GM23338 (cell line): ENCODE results near the gene SSBP2. TPM values are rescaled to one million over a fixed set of nuclear protein-coding genes. Genes with fewer than 3 reads are reported as not detected.

Experiments used
- ATAC-seq: fragments of 200-7000 bp; cut with Tn5 transposase; 3 replicates; pipeline ENCODE4 v1.9.1; 2020
- DNase-seq: peaks from one replicate; pipeline ENCODE4 v3.0.0-alpha.2; 2015; ENCODE audit warnings: low spot score
- H2AFZ ChIP-seq: fragments of 200-600 bp; sonication (generic); 2 replicates; pipeline ENCODE4 v1.8.0; 2016; ENCODE audit warnings: antibody characterized with exemption, mild to moderate bottlenecking, moderate library complexity
- H3F3A ChIP-seq: fragments of 200-600 bp; sonication (generic); replicated peaks from 2 replicates; pipeline ENCODE4 v1.8.0; 2017; ENCODE audit warnings: antibody characterized with exemption, mixed run types, low read depth
- H3K27ac ChIP-seq: fragments of 200-600 bp; sonication (generic); 2 replicates; pipeline ENCODE4 v1.6.1; 2016; ENCODE audit warnings: low read depth
- H3K27me3 ChIP-seq: fragments of 200-600 bp; sonication (generic); 2 replicates; pipeline ENCODE4 v1.8.0; 2016; ENCODE audit warnings: mild to moderate bottlenecking, mixed run types, moderate library complexity; ENCODE audit not compliant: insufficient read depth
- H3K36me3 ChIP-seq: fragments of 200-600 bp; sonication (generic); 2 replicates; pipeline ENCODE4 v1.8.0; 2016; ENCODE audit warnings: mild to moderate bottlenecking; ENCODE audit not compliant: insufficient read depth
- H3K4me1 ChIP-seq: fragments of 200-600 bp; sonication (generic); 2 replicates; pipeline ENCODE4 v1.8.0; 2016; ENCODE audit warnings: mild to moderate bottlenecking, moderate library complexity; ENCODE audit not compliant: insufficient read depth
- H3K4me2 ChIP-seq: fragments of 200-600 bp; sonication (generic); 2 replicates; pipeline ENCODE4 v1.7.1; 2017; ENCODE audit warnings: mixed run types
- H3K4me3 ChIP-seq: fragments of 200-600 bp; sonication (generic); 2 replicates; pipeline ENCODE4 v1.6.1; 2016; ENCODE audit warnings: mixed run types
- H3K79me2 ChIP-seq: fragments of 200-600 bp; sonication (generic); replicated peaks from 2 replicates; pipeline ENCODE4 v1.8.0; 2017; ENCODE audit warnings: mild to moderate bottlenecking; ENCODE audit not compliant: insufficient read depth
- H3K9me2 ChIP-seq: fragments of 200-600 bp; sonication (generic); 2 replicates; pipeline ENCODE4 v1.8.0; 2017; ENCODE audit not compliant: insufficient read depth
- H4K20me1 ChIP-seq: fragments of 200-600 bp; sonication (generic); replicated peaks from 2 replicates; pipeline ENCODE4 v1.8.0; 2017; ENCODE audit warnings: mild to moderate bottlenecking; ENCODE audit not compliant: insufficient read depth
- H3K27ac Mint-ChIP-seq: 2 replicates; pipeline ENCODE4 v1.8.0; 2020; ENCODE audit warnings: inconsistent platforms, mild to moderate bottlenecking, moderate library complexity, mixed read lengths
- H3K27me3 Mint-ChIP-seq: 3 replicates; pipeline ENCODE4 v1.8.0; 2022; ENCODE audit warnings: low read depth, mild to moderate bottlenecking, moderate library complexity, mixed read lengths, inconsistent platforms; ENCODE audit not compliant: insufficient read depth, poor library complexity
- H3K36me3 Mint-ChIP-seq: 3 replicates; pipeline ENCODE4 v1.8.0; 2021; ENCODE audit warnings: low read depth, mild to moderate bottlenecking, inconsistent platforms, moderate library complexity, mixed read lengths
- H3K4me1 Mint-ChIP-seq: 3 replicates; pipeline ENCODE4 v1.8.0; 2020; ENCODE audit warnings: mild to moderate bottlenecking, inconsistent platforms, mixed read lengths
- H3K4me3 Mint-ChIP-seq: 3 replicates; pipeline ENCODE4 v1.8.0; 2021; ENCODE audit warnings: moderate library complexity, mild to moderate bottlenecking, inconsistent platforms, mixed read lengths
- H3K9me3 Mint-ChIP-seq: 3 replicates; pipeline ENCODE4 v1.8.0; 2020; ENCODE audit warnings: moderate library complexity, mild to moderate bottlenecking, inconsistent platforms, mixed read lengths
- CREB1 ChIP-seq: fragments of 250-450 bp; sonication (Bioruptor Pico); IDR thresholded peaks from 2 replicates; pipeline ENCODE4 v1.5.0; 2020; ENCODE audit warnings: low read depth, mild to moderate bottlenecking, moderate library complexity
- CTCF ChIP-seq, 2 experiments: fragments of 200-600 bp in 1 of 2; sonication (generic) in 1 of 2; conservative IDR thresholded peaks; 2 replicates each; pipeline versions ENCODE4 v1.5.1 to v1.6.1; 2016 to 2017; ENCODE audit warnings: antibody characterized with exemption in 2 of 2, low read depth in 2 of 2, mild to moderate bottlenecking in 2 of 2, moderate library complexity in 1 of 2
- ETS1 ChIP-seq: IDR thresholded peaks from 2 replicates; pipeline ENCODE4 v1.6.1; 2016; ENCODE audit warnings: antibody characterized with exemption
- EZH2 ChIP-seq: fragments of 200-600 bp; sonication (generic); IDR thresholded peaks from one replicate; pipeline ENCODE4 v1.8.0; 2017; ENCODE audit warnings: antibody characterized with exemption, mild to moderate bottlenecking, low read depth; ENCODE audit not compliant: unreplicated experiment
- EZH2phosphoT487 ChIP-seq: fragments of 200-600 bp; sonication (generic); IDR thresholded peaks from one replicate; pipeline ENCODE4 v1.8.1; 2018; ENCODE audit warnings: antibody characterized with exemption; ENCODE audit not compliant: unreplicated experiment
- JUNB ChIP-seq: IDR thresholded peaks from one replicate; pipeline ENCODE4 v1.6.1; 2016; ENCODE audit warnings: antibody characterized with exemption; ENCODE audit not compliant: unreplicated experiment
- NANOG ChIP-seq: IDR thresholded peaks from 2 replicates; pipeline ENCODE4 v1.6.1; 2016; ENCODE audit warnings: antibody characterized with exemption, borderline replicate concordance
- POLR2AphosphoS5 ChIP-seq: IDR thresholded peaks from 2 replicates; pipeline ENCODE4 v1.6.1; 2016; ENCODE audit warnings: antibody characterized with exemption, low read depth
- STAT1 ChIP-seq: IDR thresholded peaks from one replicate; pipeline ENCODE4 v1.6.1; 2016; ENCODE audit warnings: antibody characterized with exemption; ENCODE audit not compliant: unreplicated experiment
- ZNF114 ChIP-seq: fragments of 250-450 bp; sonication (Bioruptor Pico); IDR thresholded peaks from 2 replicates; pipeline ENCODE4 v1.5.0; 2020; ENCODE audit warnings: mild to moderate bottlenecking, moderate library complexity
- ZNF331 ChIP-seq: fragments of 250-450 bp; sonication (Bioruptor Pico); IDR thresholded peaks from 2 replicates; pipeline ENCODE4 v1.5.0; 2020; ENCODE audit warnings: low read depth, mild to moderate bottlenecking, moderate library complexity
- polyA plus RNA-seq: library from polyadenylated mRNA; unstranded; fragments of >200 nt; fragmentation: Nextera tagmentation; extraction: Ambion mirVana; gene quantifications from 2 replicates; pipeline ENCODE4 v1.2.1, GENCODE V29; 2016
- total RNA-seq: library from RNA; depleted of rRNA; stranded (reverse); fragments of >200 nt; shearing (Covaris generic); gene quantifications from 2 replicates; pipeline ENCODE4 v1.2.3, GENCODE V29; 2014
- TF ChIP-seq, protein P1 (sequence below): IDR thresholded peaks from one replicate; pipeline ENCODE4 v1.6.1; 2018; ENCODE audit warnings: antibody characterized with exemption; ENCODE audit not compliant: unreplicated experiment

Gene SSBP2
- total and polyA plus RNA-seq, 2 experiments from 2014 or later, result 21.5 to 24.7 TPM

- no peaks in the 10 kb centered on the region for H3K27me3 ChIP-seq
- no peak overlapping the region for H3K4me3 ChIP-seq
- peaks cover 2% of the 10 kb centered on the region for H3K27me3 Mint-ChIP-seq
- H3K79me2 ChIP-seq, result no peaks in the 10 kb centered on the region
- H3K4me1 Mint-ChIP-seq, result peaks cover 20% of the 10 kb centered on the region
- no peak overlapping the region for H3K4me3 Mint-ChIP-seq
- no peaks in the 10 kb centered on the region for H3K36me3 ChIP-seq
- no peaks in the 10 kb centered on the region for H3K36me3 Mint-ChIP-seq
- peaks cover 25% of the 10 kb centered on the region for H3K4me1 ChIP-seq
- ATAC-seq (no peak), DNase-seq (no peak)
- no peaks in the 10 kb centered on the region; the same call in 2 of the 3 replicates for H3K9me3 Mint-ChIP-seq
- no peak overlapping the region for H3K27ac Mint-ChIP-seq
- H3K9me2 ChIP-seq, result no peaks in the 10 kb centered on the region
- H2AFZ ChIP-seq, result no peak overlapping the region
- H3F3A ChIP-seq, result no peaks in the 10 kb centered on the region
- TF ChIP-seq EZH2, result no peak
- no peak for TF ChIP-seq CREB1
- TF ChIP-seq, protein P1, sequence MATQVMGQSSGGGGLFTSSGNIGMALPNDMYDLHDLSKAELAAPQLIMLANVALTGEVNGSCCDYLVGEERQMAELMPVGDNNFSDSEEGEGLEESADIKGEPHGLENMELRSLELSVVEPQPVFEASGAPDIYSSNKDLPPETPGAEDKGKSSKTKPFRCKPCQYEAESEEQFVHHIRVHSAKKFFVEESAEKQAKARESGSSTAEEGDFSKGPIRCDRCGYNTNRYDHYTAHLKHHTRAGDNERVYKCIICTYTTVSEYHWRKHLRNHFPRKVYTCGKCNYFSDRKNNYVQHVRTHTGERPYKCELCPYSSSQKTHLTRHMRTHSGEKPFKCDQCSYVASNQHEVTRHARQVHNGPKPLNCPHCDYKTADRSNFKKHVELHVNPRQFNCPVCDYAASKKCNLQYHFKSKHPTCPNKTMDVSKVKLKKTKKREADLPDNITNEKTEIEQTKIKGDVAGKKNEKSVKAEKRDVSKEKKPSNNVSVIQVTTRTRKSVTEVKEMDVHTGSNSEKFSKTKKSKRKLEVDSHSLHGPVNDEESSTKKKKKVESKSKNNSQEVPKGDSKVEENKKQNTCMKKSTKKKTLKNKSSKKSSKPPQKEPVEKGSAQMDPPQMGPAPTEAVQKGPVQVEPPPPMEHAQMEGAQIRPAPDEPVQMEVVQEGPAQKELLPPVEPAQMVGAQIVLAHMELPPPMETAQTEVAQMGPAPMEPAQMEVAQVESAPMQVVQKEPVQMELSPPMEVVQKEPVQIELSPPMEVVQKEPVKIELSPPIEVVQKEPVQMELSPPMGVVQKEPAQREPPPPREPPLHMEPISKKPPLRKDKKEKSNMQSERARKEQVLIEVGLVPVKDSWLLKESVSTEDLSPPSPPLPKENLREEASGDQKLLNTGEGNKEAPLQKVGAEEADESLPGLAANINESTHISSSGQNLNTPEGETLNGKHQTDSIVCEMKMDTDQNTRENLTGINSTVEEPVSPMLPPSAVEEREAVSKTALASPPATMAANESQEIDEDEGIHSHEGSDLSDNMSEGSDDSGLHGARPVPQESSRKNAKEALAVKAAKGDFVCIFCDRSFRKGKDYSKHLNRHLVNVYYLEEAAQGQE, result no peak
- TF ChIP-seq ZNF331 (CRISPR knock-in tag), result no peak
- TF ChIP-seq NANOG, result no peak
- no peak for TF ChIP-seq ETS1
- no peak for TF ChIP-seq EZH2phosphoT487
- no peak overlapping the region for H3K4me2 ChIP-seq
- no peaks in the 10 kb centered on the region for H4K20me1 ChIP-seq
- H3K27ac ChIP-seq, result no peak overlapping the region
Measured at GRCh38 chr5:81761270-81761669, 10.4 kb upstream of the SSBP2 start.

GRCh38 chr5:81760521-81760920 is 9.6 kb upstream of the SSBP2 start:
- no peak overlapping the region for H3K4me3 ChIP-seq
- DNase-seq (no peak), ATAC-seq (no peak)
- H4K20me1 ChIP-seq, result no peaks in the 10 kb centered on the region
- Mint-ChIP-seq H3K4me1 (peaks cover 28% of the 10 kb centered on the region), H3K27ac (no peak overlapping the region), H3K36me3 (no peaks in the 10 kb centered on the region), H3K27me3 (peaks cover 2% of the 10 kb centered on the region), H3K9me3 (no peaks in the 10 kb centered on the region; the same call in 2 of the 3 replicates), H3K4me3 (no peak overlapping the region)
- H3K4me2 ChIP-seq, result no peak overlapping the region
- peaks cover 32% of the 10 kb centered on the region for H3K4me1 ChIP-seq
- H2AFZ ChIP-seq, result no peak overlapping the region
- no peak overlapping the region for H3K27ac ChIP-seq
- H3F3A ChIP-seq, result no peaks in the 10 kb centered on the region
- no peaks in the 10 kb centered on the region for H3K27me3 ChIP-seq
- H3K36me3 ChIP-seq, result no peaks in the 10 kb centered on the region
- H3K9me2 ChIP-seq, result no peaks in the 10 kb centered on the region
- H3K79me2 ChIP-seq, result no peaks in the 10 kb centered on the region
- no peak for TF ChIP-seq POLR2AphosphoS5
- no peak for TF ChIP-seq STAT1
- no peak for TF ChIP-seq EZH2phosphoT487
- TF ChIP-seq ETS1, result no peak
- no peak for TF ChIP-seq CTCF (conservative IDR thresholded peaks at IDR 0.05; ENCODE audit: low read depth in 2 of 2)
- TF ChIP-seq ZNF114, result no peak
- TF ChIP-seq, protein P1, result no peak
- no peak for TF ChIP-seq JUNB
- TF ChIP-seq NANOG, result no peak
